Inflammatory macrophage treated with lipopolysaccharide for 1 hour (primary cell): ENCODE measurements around the gene ZNF254.
"Not testable (repeated sequence)": the region's sequence is repeated elsewhere in the genome, so short reads cannot be mapped to it uniquely, and the experiment has no call there.

ENCODE experiments used
- DNase-seq, 2 donors: peaks; one replicate each; pipeline ENCODE4 v3.0.0-alpha.2; 2020 to 2022

Gene ZNF254

GRCh38 chr19:24086974-24087595 is at the start of gene ZNF254:
ZNF254 (plus strand) TSS chr19:24087187; CDS start chr19:24087308, 121 bp downstream.
- DNase-seq, result peak; percentile 92 to 98

GRCh38 chr19:24040621-24041020 is 46.4 kb upstream of the ZNF254 start:
- no peak for DNase-seq

- not testable (repeated sequence) for DNase-seq
These were observed 45.7 kb upstream of the ZNF254 start for GRCh38 chr19:24041326-24041725.

- DNase-seq, result no peak
These were observed 40.4 kb upstream of the ZNF254 start for GRCh38 chr19:24046550-24046949.

GRCh38 chr19:24048261-24048660 is 38.7 kb upstream of the ZNF254 start:
- no peak for DNase-seq

GRCh38 chr19:24049537-24049936 is 37.5 kb upstream of the ZNF254 start:
- no peak for DNase-seq

- no peak for DNase-seq
These were observed 35.5 kb upstream of the ZNF254 start for GRCh38 chr19:24051516-24051915.

- no peak for DNase-seq
These were observed 34.2 kb upstream of the ZNF254 start for GRCh38 chr19:24052811-24053210.

GRCh38 chr19:24053601-24054000 is 33.4 kb upstream of the ZNF254 start:
- DNase-seq, result no peak

- no peak for DNase-seq
These were observed 32.7 kb upstream of the ZNF254 start for GRCh38 chr19:24054044-24054935.

- DNase-seq, result no peak
These were observed 31.4 kb upstream of the ZNF254 start for GRCh38 chr19:24055548-24055947.

GRCh38 chr19:24057144-24057543 is 29.8 kb upstream of the ZNF254 start:
- DNase-seq, result no peak

GRCh38 chr19:24059563-24060295 is 27.3 kb upstream of the ZNF254 start:
- DNase-seq, result no peak

- no peak for DNase-seq
These were observed 26.2 kb upstream of the ZNF254 start for GRCh38 chr19:24060687-24061356.

GRCh38 chr19:24062190-24062589 is 24.8 kb upstream of the ZNF254 start:
- DNase-seq, result no peak

GRCh38 chr19:24063295-24063694 is 23.7 kb upstream of the ZNF254 start:
- no peak for DNase-seq

GRCh38 chr19:24064175-24064574 is 22.8 kb upstream of the ZNF254 start:
- no peak for DNase-seq

GRCh38 chr19:24065243-24065642 is 21.7 kb upstream of the ZNF254 start:
- DNase-seq, result no peak

GRCh38 chr19:24065865-24066604 is 21.0 kb upstream of the ZNF254 start:
- no peak for DNase-seq

GRCh38 chr19:24069905-24070657 is 16.9 kb upstream of the ZNF254 start:
- DNase-seq, result no peak

- DNase-seq, result no peak
These were observed 15.9 kb upstream of the ZNF254 start for GRCh38 chr19:24071078-24071477.
